Liver (tissue), 9 donors: ENCODE results near the gene EXD3. TPM values are rescaled to one million over a fixed set of nuclear protein-coding genes. Genes with fewer than 3 reads are reported as not detected.

Experiments
- DNase-seq: peaks from one replicate; pipeline ENCODE4 v3.0.0-alpha.2; 2017; ENCODE audit warnings: low spot score
- H3K27ac ChIP-seq, 2 donors: one replicate each; pipeline ENCODE4 v1.7.0; 2013; ENCODE audit warnings: inconsistent platforms in 2 of 2, low read length in 2 of 2, control low read depth in 1 of 2, low read depth in 1 of 2, mild to moderate bottlenecking in 1 of 2
- H3K27me3 ChIP-seq, 4 donors: one replicate each; pipeline versions ENCODE4 v1.6.1 to v1.7.0; 2013; ENCODE audit warnings: low read length in 3 of 4, inconsistent platforms in 1 of 4, mild to moderate bottlenecking in 1 of 4, moderate library complexity in 1 of 4; ENCODE audit not compliant: control insufficient read depth in 4 of 4, insufficient read depth in 4 of 4
- H3K36me3 ChIP-seq, 4 donors: one replicate each; pipeline versions ENCODE4 v1.6.1 to v1.7.0; 2013; ENCODE audit warnings: low read length in 3 of 4, mild to moderate bottlenecking in 3 of 4, low read depth in 1 of 4, moderate library complexity in 1 of 4; ENCODE audit not compliant: control insufficient read depth in 4 of 4, insufficient read depth in 3 of 4
- H3K4me1 ChIP-seq, 4 donors: one replicate each; pipeline versions ENCODE4 v1.6.1 to v1.7.0; 2013; ENCODE audit warnings: low read length in 3 of 4, mild to moderate bottlenecking in 3 of 4, moderate library complexity in 1 of 4; ENCODE audit not compliant: control insufficient read depth in 4 of 4, insufficient read depth in 4 of 4
- H3K4me3 ChIP-seq, 3 donors: one replicate each; pipeline versions ENCODE4 v1.6.1 to v1.7.0; 2013; ENCODE audit warnings: low read length in 3 of 3, control low read depth in 1 of 3, low read depth in 1 of 3, mild to moderate bottlenecking in 1 of 3
- H3K9ac ChIP-seq, 2 donors: one replicate each; pipeline ENCODE4 v1.7.0; 2013; ENCODE audit warnings: low read length in 2 of 2, mild to moderate bottlenecking in 2 of 2, moderate library complexity in 2 of 2, control low read depth in 1 of 2, low read depth in 1 of 2
- H3K9me3 ChIP-seq, 4 donors: one replicate each; pipeline versions ENCODE4 v1.6.1 to v1.7.0; 2013; ENCODE audit warnings: low read length in 3 of 4; ENCODE audit not compliant: control insufficient read depth in 4 of 4
- ATF3 ChIP-seq: IDR thresholded peaks from 2 replicates; pipeline ENCODE4 v1.6.1; 2016; ENCODE audit warnings: antibody characterized with exemption
- EGR1 ChIP-seq, 2 donors: IDR thresholded peaks; 2 replicates each; pipeline ENCODE4 v1.6.1; 2016 to 2018; ENCODE audit warnings: antibody characterized with exemption in 2 of 2, low read depth in 2 of 2
- FOXA1 ChIP-seq: IDR thresholded peaks from 2 replicates; pipeline ENCODE4 v1.6.1; 2016; ENCODE audit warnings: antibody characterized with exemption
- FOXA2 ChIP-seq: IDR thresholded peaks from 2 replicates; pipeline ENCODE4 v1.6.1; 2016; ENCODE audit warnings: antibody characterized with exemption
- GABPA ChIP-seq, 2 donors: IDR thresholded peaks in 1 of 2; conservative IDR thresholded peaks in 1 of 2; 2 replicates each; pipeline ENCODE4 v1.6.1; 2016; ENCODE audit warnings: antibody characterized with exemption in 2 of 2, mild to moderate bottlenecking in 1 of 2, moderate library complexity in 1 of 2
- HNF4A ChIP-seq, 2 donors: conservative IDR thresholded peaks; 2 replicates each; pipeline ENCODE4 v1.6.1; 2016; ENCODE audit warnings: antibody characterized with exemption in 2 of 2, mild to moderate bottlenecking in 2 of 2
- HNF4G ChIP-seq: IDR thresholded peaks from 2 replicates; pipeline ENCODE4 v1.6.1; 2016; ENCODE audit warnings: antibody characterized with exemption
- JUND ChIP-seq, 2 donors: IDR thresholded peaks; 2 replicates each; pipeline ENCODE4 v1.6.1; 2016; ENCODE audit warnings: antibody characterized with exemption in 2 of 2
- NR2F2 ChIP-seq: IDR thresholded peaks from 2 replicates; pipeline ENCODE4 v1.6.1; 2016; ENCODE audit warnings: antibody characterized with exemption
- RAD21 ChIP-seq, 2 donors: IDR thresholded peaks; 2 replicates each; pipeline ENCODE4 v1.6.1; 2016; ENCODE audit warnings: antibody characterized with exemption in 2 of 2, mild to moderate bottlenecking in 2 of 2
- REST ChIP-seq: IDR thresholded peaks from 2 replicates; pipeline ENCODE4 v1.6.1; 2016; ENCODE audit warnings: antibody characterized with exemption, mild to moderate bottlenecking
- SP1 ChIP-seq: IDR thresholded peaks from 2 replicates; pipeline ENCODE4 v1.6.1; 2018; ENCODE audit warnings: antibody characterized with exemption, mild to moderate bottlenecking
- TAF1 ChIP-seq: conservative IDR thresholded peaks from 2 replicates; pipeline ENCODE4 v1.6.1; 2016; ENCODE audit warnings: antibody characterized with exemption, mild to moderate bottlenecking
- YY1 ChIP-seq: IDR thresholded peaks from 2 replicates; pipeline ENCODE4 v1.6.1; 2016; ENCODE audit warnings: antibody characterized with exemption, mild to moderate bottlenecking
- ZBTB33 ChIP-seq: IDR thresholded peaks from 2 replicates; pipeline ENCODE4 v1.6.1; 2016; ENCODE audit warnings: antibody characterized with exemption
- WGBS: extraction: QIAGEN DNeasy Blood & Tissue Kit; methylation state at CpG from one replicate; pipeline ENCODE4 v1.1.7; 2013; 5-methylcytosine and 5-hydroxymethylcytosine counted together
- polyA plus RNA-seq, 2 donors: library from polyadenylated mRNA; stranded (reverse) in 1 of 2; unstranded in 1 of 2; fragments of 200-250 nt in 1 of 2; fragments of >200 nt in 1 of 2; fragmentation: Nextera tagmentation in 1 of 2; extraction: Ambion mirVana in 1 of 2; gene quantifications; one replicate each; pipeline versions ENCODE4 v1.2.1 to v1.2.3, GENCODE V29; 2013 to 2015
- total RNA-seq, 2 donors: library from RNA; depleted of rRNA; stranded (reverse); fragments of >200 nt; gene quantifications; one replicate each; pipeline ENCODE4 v1.2.3, GENCODE V29; 2014
- TF ChIP-seq, protein P1 (sequence below): IDR thresholded peaks from 2 replicates; pipeline ENCODE4 v1.6.1; 2016; ENCODE audit warnings: antibody characterized with exemption
- donor health status: healthy.
- donor health status: healthy.
- donor health status: healthy.
- donor health status: healthy.
- donor health status: healthy.

The EXD3 gene
- total and polyA plus RNA-seq, 4 donors = 2.5 to 6.7 (median 3.7) TPM

DNA sequence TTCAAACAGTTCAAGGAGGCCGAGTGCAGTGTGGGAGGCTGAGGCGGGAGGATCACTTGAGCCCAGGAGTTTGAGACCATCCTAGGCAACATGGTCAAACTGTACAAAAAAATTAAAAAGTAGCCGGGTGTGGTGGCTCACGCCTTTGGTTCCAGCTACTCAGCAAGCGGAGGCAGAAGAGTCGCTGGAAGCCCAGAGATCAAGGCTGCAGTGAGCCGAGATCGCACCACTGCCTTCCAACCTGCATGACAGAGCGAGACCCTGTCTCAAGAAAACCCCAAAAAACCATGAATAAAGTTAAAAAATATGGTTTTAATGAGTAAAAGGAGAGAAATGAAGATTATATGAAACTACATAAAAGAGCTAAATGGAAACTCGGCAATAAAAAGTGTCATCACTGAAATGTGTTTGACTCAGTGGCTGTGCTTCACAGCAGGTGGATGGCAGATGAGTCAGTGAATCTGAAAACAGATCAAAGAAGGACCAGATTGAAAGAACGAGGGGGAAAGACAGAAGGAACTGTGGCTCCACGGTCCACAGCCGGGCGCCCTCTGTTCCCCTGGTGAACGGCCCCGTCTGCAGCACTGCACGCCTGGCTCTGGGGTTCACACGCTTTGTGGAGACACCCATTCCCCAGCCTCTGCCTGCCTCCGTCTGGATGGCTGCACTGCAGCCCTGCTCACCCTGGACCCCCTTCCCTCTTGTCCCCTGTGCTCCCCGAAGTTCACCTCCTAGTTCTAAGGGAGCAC is 25.1 kb downstream of the EXD3 start:
- Histone ChIP-seq H3K27me3 (no peaks in the 10 kb centered on the region), H3K4me3 (no peak overlapping the region), H3K36me3 (peaks cover 0 to 5% (median 0%) of the 10 kb centered on the region in 4 donors), H3K4me1 (peaks cover 0 to 6% (median 3%) of the 10 kb centered on the region in 4 donors), H3K9ac (no peak overlapping the region), H3K27ac (no peak overlapping the region), H3K9me3 (no peaks in the 10 kb centered on the region)
- WGBS = 95% methylated on average over 20 of the region's 20 CpGs
- no peak for DNase-seq
- TF ChIP-seq HNF4A (conservative IDR thresholded peaks at IDR 0.05) (no peak), SP1 (no peak), ZBTB33 (no peak), EGR1 (IDR thresholded peaks at IDR 0.05; ENCODE audit: low read depth in 2 of 2) (no peak), JUND (IDR thresholded peaks at IDR 0.05) (no peak), ATF3 (no peak), GABPA (IDR thresholded peaks at IDR 0.05 in 1 of 2, conservative IDR thresholded peaks at IDR 0.05 in 1 of 2) (no peak), NR2F2 (no peak), TAF1 (no peak)

- WGBS = 95% methylated on average over 26 of the region's 26 CpGs
- Histone ChIP-seq H3K9me3 (no peaks in the 10 kb centered on the region), H3K36me3 (peaks cover 0 to 5% (median 1%) of the 10 kb centered on the region in 4 donors), H3K9ac (no peak overlapping the region), H3K4me3 (no peak overlapping the region), H3K4me1 (peaks cover 0 to 6% (median 3%) of the 10 kb centered on the region in 4 donors), H3K27me3 (no peaks in the 10 kb centered on the region), H3K27ac (no peak overlapping the region)
- DNase-seq = no peak
- TF ChIP-seq FOXA2 (no peak), REST (no peak), HNF4A (conservative IDR thresholded peaks at IDR 0.05) (no peak), GABPA (IDR thresholded peaks at IDR 0.05 in 1 of 2, conservative IDR thresholded peaks at IDR 0.05 in 1 of 2) (no peak), YY1 (no peak), SP1 (no peak), HNF4G (no peak), FOXA1 (no peak), ATF3 (no peak), JUND (IDR thresholded peaks at IDR 0.05) (no peak), TAF1 (no peak), RAD21 (IDR thresholded peaks at IDR 0.05) (no peak)
- TF ChIP-seq, protein P1, sequence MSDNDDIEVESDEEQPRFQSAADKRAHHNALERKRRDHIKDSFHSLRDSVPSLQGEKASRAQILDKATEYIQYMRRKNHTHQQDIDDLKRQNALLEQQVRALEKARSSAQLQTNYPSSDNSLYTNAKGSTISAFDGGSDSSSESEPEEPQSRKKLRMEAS = no peak
Measured at GRCh38 chr9:137396634-137397367, 26.2 kb downstream of the EXD3 start.
